Peyer's patch (tissue), 4 donors: ENCODE data around the gene COLEC12.

ENCODE experiments used
- CTCF ChIP-seq, 6 experiments: fragments of 450-650 bp in 4 of 6; fragments of 200-600 bp in 2 of 6; sonication (generic) in 1 of 6; IDR thresholded peaks; one replicate each; pipeline ENCODE4 v1.5.1; 2017 to 2019; ENCODE audit warnings: antibody characterized with exemption in 6 of 6, mild to moderate bottlenecking in 3 of 6, moderate library complexity in 1 of 6
- POLR2A ChIP-seq, 2 donors: fragments of 450-650 bp; IDR thresholded peaks; one replicate each; pipeline ENCODE4 v1.5.1; 2017; ENCODE audit warnings: antibody characterized with exemption in 2 of 2, mild to moderate bottlenecking in 2 of 2, moderate library complexity in 2 of 2

DNA sequence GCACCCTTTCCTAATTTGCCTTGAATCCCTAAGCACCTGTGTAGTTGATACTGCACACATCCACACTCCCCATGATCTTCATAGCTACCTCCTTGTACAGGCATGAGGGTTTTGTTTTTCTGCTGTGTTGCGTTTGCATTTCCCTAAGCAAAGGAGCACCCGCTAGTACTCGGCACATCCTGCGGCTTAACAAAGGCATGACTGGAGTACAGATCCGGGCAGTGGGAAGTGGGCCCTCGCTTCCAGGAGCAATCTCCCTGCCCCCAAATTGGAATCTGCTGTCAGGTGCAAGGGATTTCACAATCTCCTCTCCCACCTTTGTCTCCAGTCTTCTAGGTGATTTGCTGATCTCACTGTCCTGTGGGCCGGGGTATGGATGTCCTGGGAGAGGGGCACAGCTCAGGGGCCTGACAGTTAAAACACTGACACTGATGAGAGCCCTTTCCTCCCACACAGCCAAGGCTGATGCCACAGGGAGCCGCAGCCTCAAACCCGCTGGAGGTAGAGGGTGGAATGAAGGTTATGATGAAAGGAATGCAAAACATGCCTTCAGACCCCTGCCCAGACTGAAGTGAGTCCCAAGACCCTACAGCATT is 133.9 kb downstream of the COLEC12 start:
- TF ChIP-seq CTCF (IDR thresholded peaks at IDR 0.05) (no peak), POLR2A (IDR thresholded peaks at IDR 0.05) (no peak)
